T-helper 2 cell (primary cell): Measurements from ENCODE around the gene GZMM.

ENCODE experiments used
- DNase-seq, 5 experiments: peaks; one replicate each; pipeline versions ENCODE4 v3.0.0 to v3.0.0-alpha.2; 2012 to 2022

GZMM gene

GRCh38 chr19:535017-535835, 8.6 kb upstream of the GZMM start:
- no peak for DNase-seq

- no peak for DNase-seq
These were observed 7.6 kb upstream of the GZMM start for GRCh38 chr19:536031-536880.

GRCh38 chr19:536881-537404, 6.9 kb upstream of the GZMM start:
- DNase-seq, result no peak

GRCh38 chr19:538641-539428, 5.0 kb upstream of the GZMM start:
- no peak for DNase-seq

- DNase-seq, result no peak
These were observed 4.3 kb upstream of the GZMM start for GRCh38 chr19:539429-540030.

GRCh38 chr19:540867-541637, 2.8 kb upstream of the GZMM start:
- no peak for DNase-seq

GRCh38 chr19:541699-542098, 2.2 kb upstream of the GZMM start:
- no peak for DNase-seq

GRCh38 chr19:542173-542866, 1.5 kb upstream of the GZMM start:
- no peak for DNase-seq

- no peak for DNase-seq
These were observed 3.3 kb downstream of the GZMM start for GRCh38 chr19:547117-547516.

GRCh38 chr19:547836-548720, 4.2 kb downstream of the GZMM start:
- DNase-seq, result no peak

GRCh38 chr19:548886-549830, 5.3 kb downstream of the GZMM start:
- no peak for DNase-seq

GRCh38 chr19:554817-555216, 11.0 kb downstream of the GZMM start:
- DNase-seq, result no peak

- DNase-seq, result no peak
These were observed 11.6 kb downstream of the GZMM start for GRCh38 chr19:555474-555808.

- no peak for DNase-seq
These were observed 12.9 kb downstream of the GZMM start for GRCh38 chr19:556611-557382.

GRCh38 chr19:558770-559439, 15.1 kb downstream of the GZMM start:
- no peak for DNase-seq

- no peak for DNase-seq
These were observed 16.3 kb downstream of the GZMM start for GRCh38 chr19:560121-560520.

GRCh38 chr19:566403-566802, 22.6 kb downstream of the GZMM start:
- no peak for DNase-seq

- DNase-seq, result no peak
These were observed 23.0 kb downstream of the GZMM start for GRCh38 chr19:566844-567243.
